SK-N-SH treated with all-trans-retinoic acid at 6 μM for 48 hours (cell line): ENCODE data around the gene PGM2.
"Not testable (repeated sequence)": the region's sequence is repeated elsewhere in the genome, so short reads cannot be mapped to it uniquely, and the experiment has no call there.

Experiments
- ATAC-seq: fragments of 200-7000 bp; cut with Tn5 transposase; 3 replicates; pipeline ENCODE4 v1.9.1; 2020; ENCODE audit warnings: mild to moderate bottlenecking, moderate library complexity
- ARNTL ChIP-seq: fragments of 450-650 bp; formaldehyde crosslinking; IDR thresholded peaks from 2 replicates; pipeline ENCODE4 v1.5.0; 2020; ENCODE audit warnings: low read depth, mild to moderate bottlenecking, moderate library complexity, borderline replicate concordance
- BACH2 ChIP-seq: fragments of 250-450 bp; sonication (Bioruptor Pico); IDR thresholded peaks from 2 replicates; pipeline ENCODE4 v1.9.0; 2021; ENCODE audit warnings: mild to moderate bottlenecking, borderline replicate concordance
- CSDC2 ChIP-seq: fragments of 250-450 bp; sonication (Bioruptor Pico); IDR thresholded peaks from 2 replicates; pipeline ENCODE4 v1.5.0; 2020; ENCODE audit warnings: mild to moderate bottlenecking, moderate library complexity
- ESRRG ChIP-seq: fragments of 250-450 bp; sonication (Bioruptor Pico); IDR thresholded peaks from 2 replicates; pipeline ENCODE4 v1.6.1; 2021; ENCODE audit warnings: mild to moderate bottlenecking
- GLIS3 ChIP-seq: fragments of 250-450 bp; sonication (Bioruptor Pico); IDR thresholded peaks from 2 replicates; pipeline ENCODE4 v1.5.0; 2020; ENCODE audit warnings: mild to moderate bottlenecking, moderate library complexity
- ISL1 ChIP-seq: fragments of 250-450 bp; sonication (Bioruptor Pico); IDR thresholded peaks from 2 replicates; pipeline ENCODE4 v2.1.2; 2022; ENCODE audit warnings: mild to moderate bottlenecking, moderate library complexity
- OSR1 ChIP-seq: fragments of 250-450 bp; sonication (Bioruptor Pico); IDR thresholded peaks from 2 replicates; pipeline ENCODE4 v1.8.0; 2022; ENCODE audit warnings: moderate library complexity, mild to moderate bottlenecking, inconsistent platforms
- PPARA ChIP-seq: fragments of 250-450 bp; sonication (Bioruptor Pico); IDR thresholded peaks from 2 replicates; pipeline ENCODE4 v1.5.0; 2020; ENCODE audit warnings: mild to moderate bottlenecking, borderline replicate concordance
- RARB ChIP-seq: fragments of 250-450 bp; sonication (Bioruptor Pico); IDR thresholded peaks from 2 replicates; pipeline ENCODE4 v1.8.0; 2021; ENCODE audit warnings: mild to moderate bottlenecking, moderate library complexity
- SNAI2 ChIP-seq: fragments of 250-450 bp; sonication (Bioruptor Pico); IDR thresholded peaks from 2 replicates; pipeline ENCODE4 v1.5.0; 2020; ENCODE audit warnings: mild to moderate bottlenecking, moderate library complexity
- TCF4 ChIP-seq: fragments of 250-450 bp; sonication (Bioruptor Pico); IDR thresholded peaks from 2 replicates; pipeline ENCODE4 v1.8.0; 2021; ENCODE audit warnings: mild to moderate bottlenecking, moderate library complexity, borderline replicate concordance
- TOX ChIP-seq: fragments of 250-450 bp; sonication (Bioruptor Pico); IDR thresholded peaks from 2 replicates; pipeline ENCODE4 v1.8.0; 2021; ENCODE audit warnings: mild to moderate bottlenecking, moderate library complexity, borderline replicate concordance
- ZC3H10 ChIP-seq: fragments of 250-450 bp; sonication (Bioruptor Pico); IDR thresholded peaks from 2 replicates; pipeline ENCODE4 v1.5.1; 2021; ENCODE audit warnings: mild to moderate bottlenecking, moderate library complexity
- ZFP30 ChIP-seq: fragments of 450-650 bp; formaldehyde crosslinking; IDR thresholded peaks from 2 replicates; pipeline ENCODE4 v1.5.0; 2022; ENCODE audit warnings: mild to moderate bottlenecking, moderate library complexity
- ZNF565 ChIP-seq: fragments of 450-650 bp; formaldehyde crosslinking; conservative IDR thresholded peaks from 2 replicates; pipeline ENCODE4 v1.5.0; 2020; ENCODE audit warnings: low read depth, mild to moderate bottlenecking, moderate library complexity
- ZNF8 ChIP-seq: fragments of 450-650 bp; formaldehyde crosslinking; IDR thresholded peaks from 2 replicates; pipeline ENCODE4 v1.5.0; 2020; ENCODE audit warnings: mild to moderate bottlenecking, moderate library complexity
- TF ChIP-seq, protein P1 (sequence below): fragments of 250-450 bp; sonication (Bioruptor Pico); IDR thresholded peaks from 2 replicates; pipeline ENCODE4 v1.5.1; 2021; ENCODE audit warnings: mild to moderate bottlenecking, moderate library complexity
- TF ChIP-seq, protein P2 (sequence below): fragments of 250-450 bp; sonication (Bioruptor Pico); IDR thresholded peaks from 2 replicates; pipeline ENCODE4 v1.5.0; 2020; ENCODE audit warnings: mild to moderate bottlenecking, moderate library complexity
- TF ChIP-seq, protein P3 (sequence below): fragments of 250-450 bp; sonication (Bioruptor Pico); IDR thresholded peaks from 2 replicates; pipeline ENCODE4 v1.8.0; 2021; ENCODE audit warnings: low read depth, mild to moderate bottlenecking, moderate library complexity, borderline replicate concordance
- TF ChIP-seq, protein P4 (sequence below): fragments of 250-450 bp; sonication (Bioruptor Pico); IDR thresholded peaks from 2 replicates; pipeline ENCODE4 v1.5.1; 2020; ENCODE audit warnings: low read depth, mild to moderate bottlenecking, moderate library complexity

The PGM2 gene

DNA sequence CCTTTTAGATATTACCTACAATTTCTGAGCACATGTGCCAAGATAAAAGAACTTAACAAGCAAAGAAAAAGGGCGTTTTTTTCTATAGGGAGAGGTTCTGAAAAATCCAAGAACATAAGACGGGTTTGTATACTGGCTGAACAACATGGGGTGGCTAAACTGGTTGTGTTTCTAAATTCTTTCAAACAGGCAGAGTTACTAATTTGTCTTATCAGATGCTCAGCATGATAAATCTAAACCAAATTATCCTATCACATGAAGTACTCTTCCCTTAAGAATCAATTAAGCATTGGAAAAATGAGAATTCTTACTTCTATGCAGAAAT is 45.4 kb upstream of the PGM2 start:
- TF ChIP-seq, protein P1, sequence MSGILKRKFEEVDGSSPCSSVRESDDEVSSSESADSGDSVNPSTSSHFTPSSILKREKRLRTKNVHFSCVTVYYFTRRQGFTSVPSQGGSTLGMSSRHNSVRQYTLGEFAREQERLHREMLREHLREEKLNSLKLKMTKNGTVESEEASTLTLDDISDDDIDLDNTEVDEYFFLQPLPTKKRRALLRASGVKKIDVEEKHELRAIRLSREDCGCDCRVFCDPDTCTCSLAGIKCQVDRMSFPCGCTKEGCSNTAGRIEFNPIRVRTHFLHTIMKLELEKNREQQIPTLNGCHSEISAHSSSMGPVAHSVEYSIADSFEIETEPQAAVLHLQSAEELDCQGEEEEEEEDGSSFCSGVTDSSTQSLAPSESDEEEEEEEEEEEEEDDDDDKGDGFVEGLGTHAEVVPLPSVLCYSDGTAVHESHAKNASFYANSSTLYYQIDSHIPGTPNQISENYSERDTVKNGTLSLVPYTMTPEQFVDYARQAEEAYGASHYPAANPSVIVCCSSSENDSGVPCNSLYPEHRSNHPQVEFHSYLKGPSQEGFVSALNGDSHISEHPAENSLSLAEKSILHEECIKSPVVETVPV (CRISPR knock-in tag): no peak
- TF ChIP-seq ZC3H10 (CRISPR knock-in tag) (no peak), OSR1 (CRISPR knock-in tag) (no peak), PPARA (CRISPR knock-in tag) (no peak), GLIS3 (CRISPR knock-in tag) (no peak), ZNF8 (CRISPR knock-in tag) (no peak), ARNTL (CRISPR knock-in tag) (no peak), ZNF565 (CRISPR knock-in tag) (no peak), TOX (CRISPR knock-in tag) (no peak), ZFP30 (CRISPR knock-in tag) (no peak), BACH2 (CRISPR knock-in tag) (no peak)
- TF ChIP-seq, protein P2, sequence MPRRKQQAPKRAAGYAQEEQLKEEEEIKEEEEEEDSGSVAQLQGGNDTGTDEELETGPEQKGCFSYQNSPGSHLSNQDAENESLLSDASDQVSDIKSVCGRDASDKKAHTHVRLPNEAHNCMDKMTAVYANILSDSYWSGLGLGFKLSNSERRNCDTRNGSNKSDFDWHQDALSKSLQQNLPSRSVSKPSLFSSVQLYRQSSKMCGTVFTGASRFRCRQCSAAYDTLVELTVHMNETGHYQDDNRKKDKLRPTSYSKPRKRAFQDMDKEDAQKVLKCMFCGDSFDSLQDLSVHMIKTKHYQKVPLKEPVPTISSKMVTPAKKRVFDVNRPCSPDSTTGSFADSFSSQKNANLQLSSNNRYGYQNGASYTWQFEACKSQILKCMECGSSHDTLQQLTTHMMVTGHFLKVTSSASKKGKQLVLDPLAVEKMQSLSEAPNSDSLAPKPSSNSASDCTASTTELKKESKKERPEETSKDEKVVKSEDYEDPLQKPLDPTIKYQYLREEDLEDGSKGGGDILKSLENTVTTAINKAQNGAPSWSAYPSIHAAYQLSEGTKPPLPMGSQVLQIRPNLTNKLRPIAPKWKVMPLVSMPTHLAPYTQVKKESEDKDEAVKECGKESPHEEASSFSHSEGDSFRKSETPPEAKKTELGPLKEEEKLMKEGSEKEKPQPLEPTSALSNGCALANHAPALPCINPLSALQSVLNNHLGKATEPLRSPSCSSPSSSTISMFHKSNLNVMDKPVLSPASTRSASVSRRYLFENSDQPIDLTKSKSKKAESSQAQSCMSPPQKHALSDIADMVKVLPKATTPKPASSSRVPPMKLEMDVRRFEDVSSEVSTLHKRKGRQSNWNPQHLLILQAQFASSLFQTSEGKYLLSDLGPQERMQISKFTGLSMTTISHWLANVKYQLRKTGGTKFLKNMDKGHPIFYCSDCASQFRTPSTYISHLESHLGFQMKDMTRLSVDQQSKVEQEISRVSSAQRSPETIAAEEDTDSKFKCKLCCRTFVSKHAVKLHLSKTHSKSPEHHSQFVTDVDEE (CRISPR knock-in tag): no peak
- ATAC-seq: no peak

DNA sequence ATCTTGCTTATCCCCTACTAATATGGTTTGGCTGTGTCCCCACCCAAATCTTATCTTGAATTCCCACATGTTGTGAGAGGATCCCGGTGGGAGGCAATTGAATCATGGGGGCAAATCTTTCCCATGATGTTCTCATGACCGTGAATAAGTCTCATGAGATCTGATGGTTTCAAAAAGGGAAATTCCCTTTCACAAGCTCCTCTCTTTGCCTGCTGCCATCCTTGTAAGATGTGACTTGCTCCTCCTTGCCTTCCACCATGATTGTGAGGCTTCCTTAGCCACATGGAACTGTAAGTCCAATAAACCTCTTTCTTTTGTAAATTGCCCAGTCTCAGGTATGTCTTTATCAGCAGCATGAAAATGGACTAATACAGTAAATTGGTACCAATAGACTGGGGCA is 40.2 kb upstream of the PGM2 start:
- ATAC-seq: not testable (repeated sequence)

DNA sequence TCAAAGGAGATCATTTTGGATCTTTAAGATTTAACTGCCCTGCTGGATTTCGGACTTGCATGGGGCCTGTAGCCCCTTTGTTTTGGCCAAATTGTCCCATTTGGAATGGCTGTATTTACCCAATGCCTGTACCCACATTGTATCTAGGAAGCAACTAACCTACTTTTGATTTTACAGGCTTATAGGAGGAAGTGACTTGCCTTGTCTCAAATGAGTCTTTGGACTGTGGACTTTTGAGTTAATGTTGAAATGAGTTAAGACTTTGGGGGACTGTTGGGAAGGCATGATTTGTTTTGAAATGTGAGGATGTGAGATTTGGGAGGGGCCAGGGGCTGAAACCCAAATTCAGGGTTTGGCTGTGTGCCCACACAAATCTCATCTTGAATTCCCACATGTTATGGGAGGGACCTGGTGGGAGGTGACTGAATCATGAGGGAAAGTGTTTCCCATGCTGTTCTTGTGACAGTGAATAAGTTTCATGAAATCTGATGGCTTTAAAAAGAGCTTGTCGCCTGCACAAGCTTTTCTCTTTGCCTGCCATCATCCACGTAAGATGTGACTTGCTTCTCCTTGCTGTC is 38.5 kb upstream of the PGM2 start:
- not testable (repeated sequence) for ATAC-seq

DNA sequence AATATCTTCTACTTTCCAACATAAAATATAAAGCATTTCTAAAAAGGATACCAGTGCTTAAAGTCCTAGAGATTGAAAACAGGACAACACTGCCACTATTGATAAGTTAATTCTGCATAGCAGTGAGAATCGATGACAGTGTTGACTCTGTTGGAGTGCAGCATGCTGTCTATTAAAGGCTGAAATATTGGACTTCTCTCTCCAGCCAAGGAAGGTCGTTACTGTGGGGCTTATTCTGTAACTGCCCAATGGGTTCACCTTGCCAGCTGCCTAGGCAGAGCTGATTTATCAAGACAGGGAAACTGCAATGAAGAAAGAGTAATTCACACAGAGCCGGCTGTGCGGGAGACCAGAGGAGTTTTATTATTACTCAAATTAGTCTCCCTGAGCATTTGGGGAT is 37.7 kb upstream of the PGM2 start:
- TF ChIP-seq CSDC2 (no peak), TOX (CRISPR knock-in tag) (no peak), RARB (CRISPR knock-in tag) (no peak), SNAI2 (CRISPR knock-in tag) (no peak), ARNTL (CRISPR knock-in tag) (no peak), ZNF565 (CRISPR knock-in tag) (no peak), ZFP30 (CRISPR knock-in tag) (no peak), ESRRG (no peak), PPARA (CRISPR knock-in tag) (no peak), BACH2 (CRISPR knock-in tag) (no peak), GLIS3 (CRISPR knock-in tag) (no peak), ZNF8 (CRISPR knock-in tag) (no peak), TCF4 (CRISPR knock-in tag) (no peak), ISL1 (CRISPR knock-in tag) (no peak)
- TF ChIP-seq, protein P3, sequence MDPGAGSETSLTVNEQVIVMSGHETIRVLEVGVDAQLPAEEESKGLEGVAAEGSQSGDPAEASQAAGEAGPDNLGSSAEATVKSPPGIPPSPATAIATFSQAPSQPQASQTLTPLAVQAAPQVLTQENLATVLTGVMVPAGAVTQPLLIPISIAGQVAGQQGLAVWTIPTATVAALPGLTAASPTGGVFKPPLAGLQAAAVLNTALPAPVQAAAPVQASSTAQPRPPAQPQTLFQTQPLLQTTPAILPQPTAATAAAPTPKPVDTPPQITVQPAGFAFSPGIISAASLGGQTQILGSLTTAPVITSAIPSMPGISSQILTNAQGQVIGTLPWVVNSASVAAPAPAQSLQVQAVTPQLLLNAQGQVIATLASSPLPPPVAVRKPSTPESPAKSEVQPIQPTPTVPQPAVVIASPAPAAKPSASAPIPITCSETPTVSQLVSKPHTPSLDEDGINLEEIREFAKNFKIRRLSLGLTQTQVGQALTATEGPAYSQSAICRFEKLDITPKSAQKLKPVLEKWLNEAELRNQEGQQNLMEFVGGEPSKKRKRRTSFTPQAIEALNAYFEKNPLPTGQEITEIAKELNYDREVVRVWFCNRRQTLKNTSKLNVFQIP (CRISPR knock-in tag): no peak
- TF ChIP-seq, protein P4, sequence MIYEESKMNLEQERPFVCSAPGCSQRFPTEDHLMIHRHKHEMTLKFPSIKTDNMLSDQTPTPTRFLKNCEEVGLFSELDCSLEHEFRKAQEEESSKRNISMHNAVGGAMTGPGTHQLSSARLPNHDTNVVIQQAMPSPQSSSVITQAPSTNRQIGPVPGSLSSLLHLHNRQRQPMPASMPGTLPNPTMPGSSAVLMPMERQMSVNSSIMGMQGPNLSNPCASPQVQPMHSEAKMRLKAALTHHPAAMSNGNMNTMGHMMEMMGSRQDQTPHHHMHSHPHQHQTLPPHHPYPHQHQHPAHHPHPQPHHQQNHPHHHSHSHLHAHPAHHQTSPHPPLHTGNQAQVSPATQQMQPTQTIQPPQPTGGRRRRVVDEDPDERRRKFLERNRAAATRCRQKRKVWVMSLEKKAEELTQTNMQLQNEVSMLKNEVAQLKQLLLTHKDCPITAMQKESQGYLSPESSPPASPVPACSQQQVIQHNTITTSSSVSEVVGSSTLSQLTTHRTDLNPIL (CRISPR knock-in tag): no peak
- TF ChIP-seq, protein P1 (CRISPR knock-in tag): no peak
- TF ChIP-seq, protein P2 (CRISPR knock-in tag): no peak
- TF ChIP-seq, all 23 proteins: peak for 0
- no peak for ATAC-seq
